SH-SY5Y (cell line): ENCODE measurements around the gene LTBP1.

ENCODE experiments used
- GATA2 ChIP-seq: IDR thresholded peaks from 2 replicates; pipeline ENCODE4 v1.6.1; 2011; ENCODE audit warnings: mild to moderate bottlenecking, low read depth, low read length
- GATA3 ChIP-seq: IDR thresholded peaks from 2 replicates; pipeline ENCODE4 v1.6.1; 2011; ENCODE audit warnings: low read depth, mild to moderate bottlenecking, low read length, moderate library complexity

DNA sequence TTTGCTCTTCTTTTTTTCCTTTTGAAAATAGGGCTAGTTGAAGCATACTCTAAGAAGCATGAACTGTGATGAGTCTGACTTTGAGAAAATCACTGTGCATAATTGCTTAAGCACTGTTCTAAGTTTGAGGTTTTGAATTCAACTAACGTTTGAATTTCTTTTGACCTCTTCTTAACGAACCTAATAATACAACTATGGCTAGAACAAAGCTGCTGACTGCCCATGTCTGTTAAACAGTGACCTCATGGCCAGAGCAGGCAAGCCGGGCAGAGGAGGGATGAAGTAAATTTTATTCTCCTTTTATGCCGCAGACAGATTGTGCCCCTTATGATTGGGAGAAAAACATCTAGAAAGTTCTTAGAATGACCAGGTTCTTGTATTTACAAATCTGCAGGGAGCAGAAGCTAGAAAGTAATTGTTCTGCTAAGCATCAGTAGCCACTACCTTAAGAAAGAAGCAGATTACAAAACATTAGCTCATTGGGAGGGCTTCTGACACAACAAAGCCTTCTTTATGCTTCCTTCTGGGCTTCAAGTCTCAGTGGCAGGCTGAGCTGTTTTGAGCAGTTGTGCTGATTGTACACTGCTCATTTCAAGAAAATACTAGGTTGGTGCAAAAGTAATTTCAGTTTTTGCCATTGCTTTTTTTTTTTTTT lies 431.9 kb downstream of the LTBP1 start:
- TF ChIP-seq GATA2 (no peak), GATA3 (no peak)
